IPS DF 19.7 (cell line): ENCODE measurements around the gene IL22RA1.

Source experiments
- DNase-seq: peaks from one replicate; pipeline ENCODE4 v3.0.0-alpha.2; 2013; ENCODE audit warnings: low read depth, low spot score

IL22RA1 gene

GRCh38 chr1:24097663-24098062, 45.3 kb downstream of the IL22RA1 start:
- DNase-seq, result no peak

DNA sequence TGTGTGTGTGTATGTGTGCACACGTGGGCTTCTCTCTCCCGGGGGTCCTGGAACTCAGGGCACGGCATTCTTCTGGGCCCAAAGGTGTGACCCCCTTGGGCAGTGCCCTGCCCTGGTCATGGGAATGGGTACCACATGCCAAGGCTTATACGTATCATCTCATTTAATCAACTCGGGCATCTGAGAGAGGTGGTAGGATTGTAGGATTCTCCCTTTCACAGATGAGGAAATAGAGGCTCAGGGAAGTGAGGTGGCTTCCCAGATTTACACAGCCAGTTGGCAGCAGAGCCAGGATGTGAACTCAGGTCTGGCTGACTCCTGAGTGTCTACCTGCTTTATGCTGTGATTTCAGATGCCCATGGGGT, 46.2 kb downstream of the IL22RA1 start:
- no peak for DNase-seq

DNA sequence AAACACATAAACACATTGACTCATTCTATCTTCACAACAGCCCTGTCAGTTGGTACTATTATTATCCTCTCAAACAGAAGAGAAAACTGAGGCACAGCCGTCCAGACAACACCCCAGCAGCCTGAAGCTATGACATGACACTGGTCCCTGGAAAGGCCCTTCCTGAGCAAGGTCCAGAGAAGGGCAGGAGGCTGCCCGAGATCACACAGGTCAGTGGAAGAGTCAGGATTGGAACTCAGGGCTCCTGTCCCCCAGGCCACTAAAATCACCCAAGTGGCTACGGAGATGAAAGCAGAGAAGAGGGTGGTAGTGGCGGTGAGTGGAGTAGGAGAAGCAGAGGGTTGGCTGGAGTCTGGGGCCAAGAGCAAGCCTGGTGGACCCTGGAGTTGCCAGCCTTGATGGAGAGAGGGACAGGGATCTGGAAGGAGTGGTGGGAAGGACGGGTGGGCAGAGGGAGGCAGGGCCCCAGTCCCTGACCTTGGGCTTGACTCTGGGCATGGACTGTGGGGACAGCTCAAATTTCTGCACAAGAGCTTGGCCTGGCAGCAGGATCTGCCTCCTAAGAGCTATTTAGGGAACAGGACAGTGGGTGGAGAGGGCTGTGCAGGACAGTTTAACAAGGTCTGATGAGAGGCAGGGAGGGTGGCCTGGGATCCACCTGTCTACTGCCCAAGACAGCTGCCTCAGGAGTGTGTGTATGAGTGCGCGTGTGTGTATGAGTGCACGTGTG, 46.8 kb downstream of the IL22RA1 start:
- DNase-seq, result no peak

DNA sequence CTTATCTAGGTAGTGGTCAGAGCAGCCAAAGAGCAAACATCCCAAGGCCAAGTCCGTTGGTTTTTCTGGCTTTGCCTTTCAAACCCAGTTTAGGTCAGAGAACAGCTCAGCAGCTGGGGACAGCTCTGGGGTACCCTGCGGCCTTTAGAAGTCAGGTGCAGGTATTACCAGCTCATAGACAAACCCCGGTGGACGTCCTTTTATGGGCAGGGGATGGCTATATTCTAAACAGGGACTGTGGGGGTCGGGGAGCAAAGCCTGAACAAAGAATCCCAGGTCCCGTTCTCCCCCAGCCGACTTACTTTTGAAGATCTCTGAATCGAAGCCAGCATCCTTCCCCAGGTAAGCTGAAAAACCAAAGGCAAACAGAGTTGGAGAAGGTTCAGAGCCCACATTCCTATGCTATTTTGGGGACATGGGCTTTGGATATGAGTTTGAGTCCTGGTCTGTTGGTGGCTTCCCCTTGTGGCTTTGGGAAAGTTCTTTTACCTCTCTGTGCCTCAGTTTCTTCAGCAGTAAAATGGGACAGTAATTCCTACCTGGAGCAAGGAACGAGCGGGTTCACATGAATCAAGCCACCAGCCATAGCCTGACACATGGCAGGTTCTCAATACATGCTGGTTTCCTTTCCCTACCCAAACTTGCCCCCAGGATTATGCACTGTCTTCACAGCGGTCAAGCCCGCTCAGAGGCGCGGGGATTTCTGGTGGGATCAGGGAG, 47.6 kb downstream of the IL22RA1 start:
- DNase-seq, result no peak

GRCh38 chr1:24094554-24094953, 48.4 kb downstream of the IL22RA1 start:
- DNase-seq, result no peak

- DNase-seq, result no peak
Observed at GRCh38 chr1:24093732-24094131, 49.2 kb downstream of the IL22RA1 start.

- no peak for DNase-seq
Observed at GRCh38 chr1:24092979-24093378, 50.0 kb downstream of the IL22RA1 start.

DNA sequence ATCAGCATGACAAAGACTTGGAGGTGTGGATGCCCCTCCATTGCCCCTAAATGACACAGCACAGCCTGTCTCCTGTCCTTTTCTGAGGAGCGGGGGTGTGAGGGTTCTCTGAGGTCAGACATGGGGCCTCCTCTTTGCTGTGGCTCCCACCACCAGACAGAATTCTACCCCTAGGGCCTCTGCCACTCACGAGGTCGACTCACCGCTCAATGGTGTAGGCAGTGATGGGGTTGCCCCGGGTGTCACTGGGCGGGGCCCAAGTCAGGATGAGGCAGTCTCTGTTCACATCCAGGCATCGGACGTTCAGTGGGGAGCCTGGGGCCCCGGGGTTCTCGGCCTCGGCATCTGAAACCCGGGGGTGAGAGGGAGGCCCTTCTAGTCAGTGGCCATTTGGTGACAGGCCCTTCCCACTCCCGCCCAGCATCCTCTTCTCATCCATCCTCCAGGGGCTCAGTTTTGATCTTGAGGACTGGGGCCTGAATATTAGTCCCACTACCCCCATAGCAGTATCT, 50.9 kb downstream of the IL22RA1 start:
- no peak for DNase-seq

GRCh38 chr1:24090736-24091135, 52.2 kb downstream of the IL22RA1 start:
- DNase-seq, result no peak

DNA sequence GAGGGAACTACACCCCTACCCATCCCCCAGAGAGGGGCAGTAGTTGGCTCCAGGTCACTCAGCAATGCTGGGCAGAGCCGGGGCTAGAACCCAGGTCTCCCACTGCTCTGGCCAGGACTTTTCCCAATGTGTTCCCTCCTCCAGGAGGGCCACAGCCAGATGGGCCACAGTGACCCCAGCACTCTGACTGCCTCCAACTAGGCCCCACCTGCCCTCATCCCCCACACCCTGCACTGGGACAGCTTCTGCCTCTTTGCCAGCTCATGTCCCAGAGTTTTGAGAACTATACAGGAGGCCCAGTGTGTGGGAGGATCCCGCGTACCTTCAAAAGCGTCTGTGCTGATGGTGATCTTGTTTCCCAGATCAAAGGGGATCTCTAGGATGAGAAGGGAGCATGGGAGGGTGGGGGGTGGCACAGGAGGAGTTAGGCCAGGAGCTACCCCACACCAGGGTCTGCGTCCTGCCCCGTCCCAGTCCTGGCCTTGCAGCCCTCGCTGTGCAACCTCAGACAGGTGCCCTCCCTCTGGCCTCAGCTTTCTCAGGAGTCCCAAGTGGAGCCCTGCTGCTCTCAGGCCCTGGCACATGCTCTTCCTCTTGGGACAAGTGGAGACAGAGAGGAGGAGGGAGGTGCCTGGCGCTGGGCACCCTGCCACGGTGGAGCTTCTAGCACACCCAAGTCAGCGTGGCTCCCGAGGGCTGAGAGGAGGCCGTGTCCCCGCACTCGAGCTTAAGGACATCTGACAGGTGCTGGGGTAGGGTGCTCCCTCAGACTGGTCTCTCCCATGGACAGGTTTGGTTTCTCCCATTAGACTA, 53.0 kb downstream of the IL22RA1 start:
- DNase-seq, result no peak

DNA sequence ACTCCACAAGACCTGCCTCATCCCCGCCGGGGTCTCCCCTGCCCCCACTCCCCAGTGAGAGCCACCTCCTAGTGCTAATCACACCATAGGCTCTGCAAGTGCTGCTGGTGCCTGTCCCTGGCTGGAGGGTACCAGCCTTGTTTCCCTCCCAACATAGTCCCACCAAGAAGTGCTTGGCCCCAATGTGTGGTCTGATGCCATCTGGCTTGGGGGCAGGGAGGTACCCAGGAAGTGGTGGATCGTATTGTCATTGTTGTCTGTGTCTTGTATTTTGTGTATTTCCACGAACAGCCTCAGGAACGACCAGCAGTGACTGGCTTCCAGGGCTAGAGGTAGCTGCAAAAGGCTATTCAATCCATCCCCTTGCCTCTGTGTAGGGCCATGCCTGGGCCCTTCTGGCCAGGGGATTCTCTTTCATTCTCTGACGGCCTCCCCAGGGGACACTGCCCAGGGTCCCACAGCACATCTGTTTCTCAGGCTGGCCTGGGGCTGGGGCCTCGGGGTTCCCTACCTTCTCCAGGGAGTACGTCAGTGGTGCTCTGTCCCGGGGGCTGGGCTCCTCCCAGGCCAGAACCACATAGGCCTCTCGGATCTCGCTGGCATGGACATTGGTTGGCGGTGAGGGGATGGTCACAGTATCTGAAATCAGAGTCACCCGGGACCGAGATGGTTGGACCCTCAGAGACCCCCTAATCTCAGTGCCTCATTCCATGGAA, 53.8 kb downstream of the IL22RA1 start:
- no peak for DNase-seq

DNA sequence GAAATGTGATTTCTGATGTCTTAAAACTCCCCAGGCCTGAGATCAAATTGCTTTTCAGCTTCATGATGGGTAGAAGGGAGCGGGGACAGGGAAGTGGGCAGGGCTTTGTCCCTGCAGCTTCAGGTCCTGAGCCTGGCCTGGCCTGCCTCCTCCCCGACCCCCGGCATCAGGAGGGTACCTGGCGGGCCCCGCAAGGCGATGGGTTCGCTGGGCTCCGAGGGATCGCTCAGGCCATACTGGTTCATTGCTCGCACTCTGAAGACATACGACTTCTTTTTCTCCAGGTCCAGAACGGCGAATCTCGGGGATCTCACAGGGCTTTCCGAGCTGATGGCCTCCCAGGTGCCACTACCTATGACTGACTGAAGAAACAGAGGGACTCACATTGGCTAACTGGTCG, 56.5 kb downstream of the IL22RA1 start:
- DNase-seq, result no peak

GRCh38 chr1:24085546-24085945, 57.4 kb downstream of the IL22RA1 start:
- DNase-seq, result no peak

DNA sequence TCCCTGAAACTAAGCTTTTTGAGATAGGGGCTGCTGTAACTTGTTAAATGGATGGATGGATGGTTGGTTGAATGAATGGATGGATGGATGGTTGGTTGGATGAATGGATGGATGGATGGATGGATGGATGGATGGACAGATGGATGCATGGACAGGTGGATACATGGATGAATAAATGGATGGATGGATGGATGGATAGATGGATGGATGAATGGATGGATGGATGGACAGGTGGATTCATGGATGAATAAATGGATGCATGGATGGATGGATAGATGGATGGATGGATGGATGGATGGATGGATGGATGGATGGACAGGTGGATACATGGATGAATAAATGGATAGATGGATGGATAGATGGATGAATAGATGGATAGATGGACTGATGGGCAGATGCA, 57.9 kb downstream of the IL22RA1 start:
- no peak for DNase-seq

DNA sequence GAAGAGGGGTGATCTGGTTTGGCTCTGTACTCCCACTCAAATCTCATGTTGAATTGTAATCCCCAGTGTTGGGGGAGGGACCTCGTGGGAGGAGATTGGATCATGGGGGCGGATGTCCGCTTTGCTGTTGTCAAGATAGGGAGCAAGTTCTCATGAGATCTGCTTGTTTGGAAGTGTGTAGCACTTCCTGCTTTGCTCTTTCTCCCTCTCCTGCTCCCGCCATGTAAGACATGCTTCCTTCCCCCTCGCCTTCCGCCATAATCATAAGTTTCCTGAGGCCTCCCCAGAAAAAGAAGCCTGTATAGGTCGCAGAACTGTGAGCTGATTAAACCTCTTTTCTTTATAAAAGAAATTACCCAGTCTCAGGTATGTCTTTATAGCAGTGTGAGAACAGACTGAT, 58.9 kb downstream of the IL22RA1 start:
- no peak for DNase-seq

GRCh38 chr1:24082372-24082771, 60.6 kb downstream of the IL22RA1 start:
- DNase-seq, result no peak

GRCh38 chr1:24081190-24081589, 61.8 kb downstream of the IL22RA1 start:
- no peak for DNase-seq

- no peak for DNase-seq
Observed at GRCh38 chr1:24080131-24080530, 62.8 kb downstream of the IL22RA1 start.

DNA sequence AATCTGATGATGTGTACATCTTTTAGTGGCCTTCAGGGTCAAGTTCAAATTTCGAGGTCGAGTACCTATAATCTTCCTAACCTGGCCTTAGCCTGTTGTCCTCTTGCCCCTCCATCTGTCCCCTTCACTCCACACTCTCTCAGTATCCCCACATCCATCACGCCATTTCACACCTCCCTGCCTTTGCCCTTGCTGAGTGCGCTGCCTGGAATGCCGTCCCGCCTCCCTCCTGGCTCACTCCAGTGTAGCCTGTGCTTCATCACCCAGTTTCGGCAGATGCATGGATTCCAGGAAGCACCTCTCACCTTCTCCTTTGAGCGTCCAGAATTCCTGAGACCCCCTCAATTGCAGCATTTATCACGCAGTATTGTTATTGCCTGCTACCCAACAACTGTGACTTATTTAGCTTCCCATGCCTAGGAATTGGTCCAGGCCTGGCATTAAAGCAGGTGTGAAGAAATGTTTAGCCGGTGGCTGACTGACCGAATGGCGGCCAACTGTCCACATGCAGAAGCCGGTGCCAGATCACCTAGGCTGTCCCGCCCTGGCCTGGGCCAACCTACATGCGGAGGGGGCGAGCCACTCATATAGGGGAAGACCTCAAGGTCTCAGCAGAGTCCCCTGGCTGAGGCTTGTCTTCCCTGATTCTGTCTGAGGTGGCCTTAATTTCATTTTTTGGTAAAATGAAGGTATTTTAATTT, 65.5 kb downstream of the IL22RA1 start:
- DNase-seq, result no peak

DNA sequence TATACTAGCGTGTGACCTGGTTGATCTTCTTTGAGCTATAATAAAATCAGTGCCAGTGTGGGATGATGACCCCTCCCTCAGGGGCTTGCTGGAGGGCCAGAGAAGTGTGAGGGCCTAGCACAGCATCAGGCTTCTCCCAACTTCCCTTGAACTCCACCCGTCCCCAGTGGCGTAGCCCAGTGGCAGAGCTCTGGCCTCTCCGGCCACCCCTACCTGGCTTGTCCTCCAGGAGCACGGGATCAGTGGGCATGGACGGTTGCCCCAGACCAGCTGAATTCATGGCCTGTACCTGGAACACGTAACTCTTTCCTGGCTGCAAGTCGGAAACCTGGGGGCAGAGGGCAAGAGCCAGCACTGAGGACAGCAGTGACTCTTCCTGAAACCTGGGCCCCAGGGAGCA, 67.0 kb downstream of the IL22RA1 start:
- no peak for DNase-seq

DNA sequence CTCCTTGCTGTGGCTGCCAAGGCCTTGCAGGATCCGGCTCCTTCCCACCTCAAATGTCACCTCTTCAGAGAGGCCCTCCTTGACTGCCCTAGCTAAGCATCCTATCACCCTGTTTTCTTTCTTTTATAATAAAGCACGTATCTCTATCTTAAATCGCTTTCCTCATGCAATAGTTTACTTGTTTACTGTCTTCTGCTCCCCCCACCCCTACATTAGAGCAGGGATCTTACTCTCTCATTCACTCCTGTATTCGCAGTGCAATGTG, 67.4 kb downstream of the IL22RA1 start:
- no peak for DNase-seq
